Lung (tissue), 12 donors: ENCODE results near the gene ACACA. TPM values are rescaled to one million over a fixed set of nuclear protein-coding genes. Genes with fewer than 3 reads are reported as not detected.

Experiments used
- ATAC-seq: fragments of 200-7000 bp; cut with Tn5 transposase; one replicate; pipeline ENCODE4 v1.9.1; 2020; ENCODE audit warnings: moderate number of reproducible peaks; ENCODE audit not compliant: insufficient read depth, low FRiP score
- DNase-seq, 3 donors: peaks; one replicate each; pipeline ENCODE4 v3.0.0-alpha.2; 2013 to 2017
- H3K27ac ChIP-seq, 2 donors: one replicate each; pipeline ENCODE4 v1.5.1; 2013; ENCODE audit warnings: mild to moderate bottlenecking in 2 of 2, moderate library complexity in 2 of 2, control low read depth in 1 of 2, inconsistent platforms in 1 of 2, low read depth in 1 of 2, low read length in 1 of 2
- H3K27me3 ChIP-seq, 3 donors: one replicate each; pipeline ENCODE4 v1.5.1; 2013; ENCODE audit warnings: low read length in 2 of 3; ENCODE audit not compliant: control insufficient read depth in 3 of 3, insufficient read depth in 3 of 3
- H3K36me3 ChIP-seq, 4 donors: one replicate each; pipeline ENCODE4 v1.5.1; 2013; ENCODE audit warnings: low read length in 4 of 4, mild to moderate bottlenecking in 1 of 4, moderate library complexity in 1 of 4; ENCODE audit not compliant: control insufficient read depth in 4 of 4, insufficient read depth in 4 of 4
- H3K4me1 ChIP-seq, 5 donors: one replicate each; pipeline ENCODE4 v1.5.1; 2013; ENCODE audit warnings: low read length in 5 of 5, mild to moderate bottlenecking in 2 of 5, moderate library complexity in 1 of 5; ENCODE audit not compliant: control insufficient read depth in 5 of 5, insufficient read depth in 5 of 5
- H3K4me3 ChIP-seq: one replicate; pipeline ENCODE4 v1.5.1; 2013; ENCODE audit warnings: mild to moderate bottlenecking, control low read depth, moderate library complexity
- H3K9ac ChIP-seq, 2 donors: one replicate each; pipeline ENCODE4 v1.5.1; 2013; ENCODE audit warnings: low read length in 2 of 2, control low read depth in 1 of 2; ENCODE audit not compliant: insufficient read depth in 1 of 2
- H3K9me3 ChIP-seq, 4 donors: one replicate each; pipeline ENCODE4 v1.5.1; 2013; ENCODE audit warnings: low read length in 3 of 4, mild to moderate bottlenecking in 1 of 4, moderate library complexity in 1 of 4; ENCODE audit not compliant: control insufficient read depth in 4 of 4, insufficient read depth in 3 of 4
- CTCF ChIP-seq: IDR thresholded peaks from 2 replicates; pipeline ENCODE4 v1.5.1; 2012; ENCODE audit warnings: mild to moderate bottlenecking; ENCODE audit errors: control extremely low read depth, extremely low read depth
- WGBS, 2 donors: extraction: QIAGEN DNeasy Blood & Tissue Kit; methylation state at CpG; one replicate each; pipeline ENCODE4 v1.1.7; 2013; 5-methylcytosine and 5-hydroxymethylcytosine counted together
- polyA plus RNA-seq, 2 donors: library from polyadenylated mRNA; stranded (reverse); fragments of 200-250 nt; gene quantifications; one replicate each; pipeline ENCODE4 v1.2.1, GENCODE V29; 2013
- total RNA-seq, 2 donors: library from RNA; depleted of rRNA in 1 of 2; stranded (reverse); fragments of >200 nt in 1 of 2; gene quantifications; one replicate each; pipeline ENCODE4 v1.2.1, GENCODE V29; 2014 to 2021
- donor health status: control.
- donor health status: control.
- donor health status: Bipolar disorder and iron deficiency.
- donor health status: healthy.
- donor health status: DM: yes; HTN: yes; CAD: no.

ACACA gene
- total and polyA plus RNA-seq, 4 donors, result 26.0 to 111 (median 55.6) TPM

- ATAC-seq (no peak), DNase-seq (peak in 1 of 3 donors; percentile 28)
- no peak overlapping the region for H3K27ac ChIP-seq
Observed at GRCh38 chr17:37392024-37392590, 14.5 kb downstream of the ACACA start.

GRCh38 chr17:37391146-37391545, 15.5 kb downstream of the ACACA start:
- no peak overlapping the region for H3K9ac ChIP-seq
- no peaks in the 10 kb centered on the region for H3K36me3 ChIP-seq
- no peak overlapping the region for H3K27ac ChIP-seq
- DNase-seq, result peak in 1 of 3 donors; percentile 20
- H3K4me1 ChIP-seq, result peaks cover 0 to 9% (median 0%) of the 10 kb centered on the region in 5 donors
- no peak for ATAC-seq
- no peaks in the 10 kb centered on the region for H3K27me3 ChIP-seq
- TF ChIP-seq CTCF, result no peak
- WGBS, 2 donors, result 92% methylated on average over 6 of the region's 6 CpGs
- H3K9me3 ChIP-seq, result no peaks in the 10 kb centered on the region
- H3K4me3 ChIP-seq, result no peak overlapping the region

More at GRCh38 chr17:37392024-37392590, 14.5 kb downstream of the ACACA start:
- no peak overlapping the region for H3K9ac ChIP-seq
- no peak for TF ChIP-seq CTCF
- H3K27me3 ChIP-seq, result no peaks in the 10 kb centered on the region
- no peak overlapping the region for H3K4me3 ChIP-seq
- H3K9me3 ChIP-seq, result no peaks in the 10 kb centered on the region
- H3K36me3 ChIP-seq, result no peaks in the 10 kb centered on the region
- 69 to 80% methylated on average over 3 of the region's 3 CpGs for WGBS, 2 donors
- peaks cover 0 to 9% (median 0%) of the 10 kb centered on the region in 5 donors for H3K4me1 ChIP-seq

- no peak for TF ChIP-seq CTCF
Observed at GRCh38 chr17:37389160-37389559, 17.5 kb downstream of the ACACA start.

GRCh38 chr17:37388266-37388665, 18.4 kb downstream of the ACACA start:
- no peaks in the 10 kb centered on the region for H3K27me3 ChIP-seq
- DNase-seq (no peak), ATAC-seq (no peak)
- WGBS, 2 donors, result 95 to 100% methylated on average over 3 of the region's 3 CpGs
- H3K9me3 ChIP-seq, result no peaks in the 10 kb centered on the region
- H3K36me3 ChIP-seq, result no peaks in the 10 kb centered on the region
- H3K4me1 ChIP-seq, result peaks cover 0 to 9% (median 0%) of the 10 kb centered on the region in 5 donors
- H3K4me3 ChIP-seq, result no peak overlapping the region
- H3K9ac ChIP-seq, result no peak overlapping the region
- H3K27ac ChIP-seq, result no peak overlapping the region
- TF ChIP-seq CTCF, result no peak

More at GRCh38 chr17:37389160-37389559, 17.5 kb downstream of the ACACA start:
- WGBS, 2 donors, result 82 to 84% methylated on average over 4 of the region's 4 CpGs
- Histone ChIP-seq H3K36me3 (no peaks in the 10 kb centered on the region), H3K9ac (no peak overlapping the region), H3K27me3 (no peaks in the 10 kb centered on the region), H3K4me1 (peaks cover 0 to 9% (median 0%) of the 10 kb centered on the region in 5 donors), H3K4me3 (no peak overlapping the region), H3K27ac (no peak overlapping the region), H3K9me3 (no peaks in the 10 kb centered on the region)
- ATAC-seq (peak; percentile 27), DNase-seq (no peak)
